Stimulated activated effector memory CD8-positive, alpha-beta T cell treated with anti-CD3 and anti-CD28 coated beads, Interleukin-12 subunit alpha, Interleukin-12 subunit beta, amount 100 ng/mL, for 72 hours (primary cell): ENCODE measurements around the gene INTS15.

Experiments
- ATAC-seq: fragments of 150-1000 bp; cut with Tn5 transposase; 2 replicates; pipeline ENCODE4 v1.10.0; 2021
- DNase-seq, 2 donors: peaks; one replicate each; pipeline ENCODE4 v3.0.0; 2021 to 2022; ENCODE audit warnings: low spot score in 2 of 2
- H3K27ac Mint-ChIP-seq: one replicate; pipeline ENCODE4 v1.8.0; 2022; ENCODE audit warnings: mild to moderate bottlenecking, mixed read lengths
- H3K36me3 Mint-ChIP-seq: one replicate; pipeline ENCODE4 v1.8.0; 2022; ENCODE audit warnings: mild to moderate bottlenecking, mixed read lengths
- H3K4me1 Mint-ChIP-seq: one replicate; pipeline ENCODE4 v1.8.0; 2022; ENCODE audit warnings: mixed read lengths
- H3K4me3 Mint-ChIP-seq: one replicate; pipeline ENCODE4 v1.8.0; 2022; ENCODE audit warnings: mild to moderate bottlenecking, mixed read lengths
- H3K9me3 Mint-ChIP-seq: one replicate; pipeline ENCODE4 v1.8.0; 2022; ENCODE audit warnings: mixed read lengths

Gene INTS15

GRCh38 chr7:6604458-6604857 lies 14.6 kb downstream of the INTS15 start:
- ATAC-seq (no peak), DNase-seq (no peak)
- H3K27ac Mint-ChIP-seq, result peak overlapping the region; percentile 54
- H3K36me3 Mint-ChIP-seq, result peaks cover 87% of the 10 kb centered on the region
- H3K9me3 Mint-ChIP-seq, result no peaks in the 10 kb centered on the region
- no peak overlapping the region for H3K4me3 Mint-ChIP-seq
- peaks cover 12% of the 10 kb centered on the region for H3K4me1 Mint-ChIP-seq

DNA sequence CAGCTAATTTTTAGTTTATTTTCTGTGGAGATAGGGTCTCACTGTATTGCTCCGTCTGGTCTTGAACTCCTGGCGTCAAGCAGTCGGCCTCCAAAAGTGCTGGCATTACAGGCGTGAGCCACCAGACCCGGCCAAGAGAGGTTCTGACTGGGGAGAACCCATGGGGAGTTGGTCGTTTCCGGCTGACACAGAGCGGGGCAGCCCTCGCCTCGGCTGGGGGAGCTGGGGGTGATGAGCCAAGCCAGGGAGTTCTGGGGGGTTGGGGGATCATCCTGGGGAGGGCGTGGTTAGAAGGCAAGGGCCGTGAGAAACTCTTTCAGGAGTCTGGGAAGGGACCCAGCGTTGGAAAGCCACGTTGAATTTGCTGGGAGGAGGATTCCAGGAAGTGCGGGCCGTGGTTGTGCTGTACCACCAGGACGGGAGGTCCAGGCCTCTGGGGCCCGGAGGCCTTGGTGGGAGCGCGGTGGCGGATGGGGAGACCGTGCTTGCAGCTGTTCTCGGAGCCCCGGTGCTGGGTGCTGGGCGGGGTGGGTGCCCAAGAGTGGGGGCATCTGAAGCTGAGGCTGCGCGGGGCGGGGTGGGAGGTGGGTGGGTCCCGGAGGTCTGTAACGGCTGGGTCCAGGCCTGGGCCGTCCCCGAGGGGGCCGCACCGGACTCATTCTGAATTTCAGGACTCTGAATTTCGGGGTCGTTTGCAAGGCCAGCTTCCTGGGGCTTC lies 17.2 kb downstream of the INTS15 start:
- H3K27ac Mint-ChIP-seq, result no peak overlapping the region
- H3K4me1 Mint-ChIP-seq, result peaks cover 12% of the 10 kb centered on the region
- no peaks in the 10 kb centered on the region for H3K9me3 Mint-ChIP-seq
- DNase-seq, result no peak
- H3K4me3 Mint-ChIP-seq, result no peak overlapping the region
- peaks cover 61% of the 10 kb centered on the region for H3K36me3 Mint-ChIP-seq
- ATAC-seq, result no peak

DNA sequence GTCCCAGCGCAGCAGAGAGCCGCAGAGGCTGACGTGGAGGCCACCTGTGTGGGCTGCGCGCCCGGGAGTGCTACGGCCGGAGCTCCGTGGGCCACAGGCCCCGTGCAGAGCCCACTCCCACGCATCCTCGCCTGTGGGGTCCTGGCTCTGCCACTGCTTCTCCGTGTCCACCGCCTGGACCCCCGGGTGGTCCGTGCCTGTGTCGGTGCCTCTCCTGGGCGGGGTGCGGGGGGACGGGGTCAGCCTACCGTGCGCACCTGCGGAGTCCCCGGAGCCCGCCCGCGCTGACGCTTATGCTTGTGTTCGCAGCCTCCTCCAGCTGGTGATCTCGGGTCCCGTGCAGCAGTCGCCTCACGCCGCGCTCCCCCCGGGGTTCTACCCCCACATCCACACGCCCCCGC lies 17.8 kb downstream of the INTS15 start:
- peaks cover 58% of the 10 kb centered on the region for H3K36me3 Mint-ChIP-seq
- no peak for ATAC-seq

GRCh38 chr7:6608081-6608480 lies 18.3 kb downstream of the INTS15 start:
- H3K27ac Mint-ChIP-seq, result no peak overlapping the region
- H3K36me3 Mint-ChIP-seq, result peaks cover 57% of the 10 kb centered on the region
- DNase-seq (no peak), ATAC-seq (no peak)
- no peak overlapping the region for H3K4me3 Mint-ChIP-seq
- peaks cover 6% of the 10 kb centered on the region for H3K4me1 Mint-ChIP-seq
- no peaks in the 10 kb centered on the region for H3K9me3 Mint-ChIP-seq

More for the DNA sequence above, 17.8 kb downstream of the INTS15 start:
- Mint-ChIP-seq H3K4me1 (peaks cover 6% of the 10 kb centered on the region), H3K27ac (no peak overlapping the region), H3K9me3 (no peaks in the 10 kb centered on the region), H3K4me3 (no peak overlapping the region)
- DNase-seq, result no peak

DNA sequence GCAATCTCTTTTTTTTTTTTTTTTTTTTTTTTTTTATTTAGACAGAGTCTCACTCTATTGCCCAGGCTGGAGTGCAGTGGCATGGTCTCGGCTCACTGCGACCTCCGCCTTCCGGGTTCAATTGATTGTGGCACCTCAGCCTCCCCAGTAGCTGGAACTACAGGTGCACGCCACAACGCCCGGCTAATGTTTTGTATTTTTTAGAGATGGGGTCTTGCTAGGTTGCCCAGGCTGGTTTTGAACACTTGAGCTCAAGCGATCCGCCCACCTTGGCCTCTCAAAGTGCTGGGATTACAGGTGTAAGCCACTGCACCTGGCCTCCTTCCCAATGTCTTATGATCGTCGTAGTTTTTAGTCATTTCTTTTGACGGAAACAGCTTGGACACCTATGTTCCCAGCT lies 19.0 kb downstream of the INTS15 start:
- DNase-seq (no peak), ATAC-seq (no peak)
- peaks cover 6% of the 10 kb centered on the region for H3K4me1 Mint-ChIP-seq
- H3K27ac Mint-ChIP-seq, result no peak overlapping the region
- H3K36me3 Mint-ChIP-seq, result peaks cover 50% of the 10 kb centered on the region
- H3K9me3 Mint-ChIP-seq, result no peaks in the 10 kb centered on the region
- no peak overlapping the region for H3K4me3 Mint-ChIP-seq

- H3K4me3 Mint-ChIP-seq, result no peak overlapping the region
- no peak for ATAC-seq
- peaks cover 18% of the 10 kb centered on the region for H3K36me3 Mint-ChIP-seq
- no peaks in the 10 kb centered on the region for H3K9me3 Mint-ChIP-seq
- no peak overlapping the region for H3K27ac Mint-ChIP-seq
- peaks cover 16% of the 10 kb centered on the region for H3K4me1 Mint-ChIP-seq
- no peak for DNase-seq
These were observed 23.0 kb downstream of the INTS15 start for GRCh38 chr7:6612819-6613218.

- no peak overlapping the region for H3K4me3 Mint-ChIP-seq
- no peak for ATAC-seq
These were observed 23.9 kb downstream of the INTS15 start for GRCh38 chr7:6613706-6614105.

GRCh38 chr7:6614953-6615722 lies 25.3 kb downstream of the INTS15 start, which contains the start of gene ZNF853:
Gene ZNF853 (plus strand): TSS chr7:6615610. CDS start chr7:6616175, 565 bp downstream.
- peak within 1 kb of the TSS; percentile 74 for H3K27ac Mint-ChIP-seq
- H3K4me1 Mint-ChIP-seq, result peaks cover 27% of the 10 kb centered on the region
- peak; percentile 52 for ATAC-seq
- H3K36me3 Mint-ChIP-seq, result peaks cover 5% of the 10 kb centered on the region
- DNase-seq, result no peak
- H3K4me3 Mint-ChIP-seq, result peak within 1 kb of the TSS; percentile 71
- H3K9me3 Mint-ChIP-seq, result no peaks in the 10 kb centered on the region

More at GRCh38 chr7:6613706-6614105, 23.9 kb downstream of the INTS15 start:
- no peaks in the 10 kb centered on the region for H3K9me3 Mint-ChIP-seq
- peaks cover 11% of the 10 kb centered on the region for H3K36me3 Mint-ChIP-seq
- no peak for DNase-seq
- H3K27ac Mint-ChIP-seq, result no peak overlapping the region
- peaks cover 18% of the 10 kb centered on the region for H3K4me1 Mint-ChIP-seq

DNA sequence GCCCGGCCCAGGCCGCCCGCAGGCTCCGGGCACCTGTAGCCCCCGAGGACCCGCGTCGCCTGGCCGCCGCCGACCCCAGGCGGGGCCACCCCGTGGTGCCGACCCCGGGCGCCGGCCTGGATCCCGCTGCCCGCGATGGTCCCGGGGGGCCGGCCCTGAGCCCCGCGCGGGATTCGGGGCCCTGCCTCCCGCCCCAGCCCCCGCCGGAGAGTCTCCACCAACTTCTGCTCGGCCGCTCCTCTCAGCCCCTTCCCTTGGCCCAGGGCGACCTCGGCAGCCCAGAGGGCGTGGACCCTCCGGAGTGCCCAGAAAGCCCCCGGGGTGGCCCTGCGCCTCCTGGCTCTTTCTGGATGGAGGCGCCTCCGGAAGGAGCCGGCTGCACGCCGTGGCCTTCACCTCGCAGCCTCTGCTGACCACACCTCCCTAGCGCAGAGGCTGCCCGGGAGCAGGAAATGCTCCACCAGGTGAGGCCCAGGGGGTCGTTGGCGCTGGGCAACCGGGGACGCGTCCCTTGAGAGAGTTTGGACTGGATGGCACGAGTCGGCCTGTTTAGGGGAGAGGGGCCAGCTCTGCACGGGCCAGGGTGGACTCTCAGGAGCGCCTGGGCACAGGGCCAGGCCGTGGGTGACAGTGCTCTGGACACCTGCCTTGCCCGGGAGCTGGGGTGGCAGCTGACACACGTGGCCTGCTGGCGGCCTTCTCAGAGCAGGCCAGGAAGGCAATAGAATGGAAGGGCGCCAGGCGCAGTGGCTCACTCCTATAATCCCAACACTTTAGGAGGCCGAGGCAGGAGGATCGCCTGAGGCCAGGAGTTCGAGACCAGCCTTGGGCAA lies 26.1 kb downstream of the INTS15 start:
- H3K4me1 Mint-ChIP-seq, result peaks cover 34% of the 10 kb centered on the region
- DNase-seq, result peak in 1 of 2 donors; percentile 12

DNA sequence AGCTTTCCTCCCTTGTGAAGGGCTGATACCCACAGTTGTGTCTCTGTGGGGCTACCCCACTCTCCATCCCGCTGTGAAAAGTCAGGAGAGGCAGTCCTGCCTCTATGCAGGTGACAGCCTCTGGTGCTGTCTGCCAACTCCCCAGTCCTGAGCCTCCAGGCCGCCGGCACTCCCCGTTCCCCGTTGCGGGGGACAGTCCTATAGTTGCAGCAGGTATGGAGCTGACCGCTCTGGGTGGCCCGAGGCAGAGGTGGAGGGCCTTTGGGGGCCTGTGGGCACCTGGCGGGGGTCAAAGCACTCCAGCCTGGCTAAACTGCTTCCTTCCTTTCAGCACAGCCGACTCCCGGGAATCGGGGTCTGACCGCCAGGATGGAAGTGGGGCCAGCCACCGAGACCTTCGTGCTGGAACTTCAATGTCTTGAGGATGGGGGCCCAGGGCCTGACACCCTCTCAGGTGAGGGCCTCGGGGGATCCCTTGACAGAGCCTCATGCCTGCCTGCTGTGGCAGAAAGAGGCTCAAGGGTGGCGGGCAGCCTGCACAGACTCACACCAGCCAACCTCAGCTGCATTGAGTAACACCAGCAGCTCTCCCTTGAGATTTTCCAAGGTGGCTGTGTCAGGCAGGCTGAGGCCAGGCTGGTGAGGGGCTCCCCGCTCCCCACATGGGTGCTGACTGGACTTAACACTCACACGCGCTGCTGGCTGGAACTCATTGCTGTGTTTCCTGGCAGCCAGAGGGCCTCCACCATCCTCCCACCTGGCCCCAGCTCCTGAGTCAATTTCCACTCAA lies 27.2 kb downstream of the INTS15 start:
- ATAC-seq (no peak), DNase-seq (no peak)
- H3K9me3 Mint-ChIP-seq, result no peaks in the 10 kb centered on the region
- peak overlapping the region; percentile 67 for H3K27ac Mint-ChIP-seq
- H3K36me3 Mint-ChIP-seq, result peaks cover 5% of the 10 kb centered on the region
- peaks cover 44% of the 10 kb centered on the region for H3K4me1 Mint-ChIP-seq
- peak overlapping the region; percentile 62 for H3K4me3 Mint-ChIP-seq

More for the DNA sequence above, 26.1 kb downstream of the INTS15 start:
- H3K4me3 Mint-ChIP-seq, result peak overlapping the region; percentile 62
- H3K9me3 Mint-ChIP-seq, result no peaks in the 10 kb centered on the region
- H3K27ac Mint-ChIP-seq, result peak overlapping the region; percentile 72
- ATAC-seq, result peak; percentile 48
- H3K36me3 Mint-ChIP-seq, result peaks cover 5% of the 10 kb centered on the region

- H3K27ac Mint-ChIP-seq, result no peak overlapping the region
- H3K9me3 Mint-ChIP-seq, result no peaks in the 10 kb centered on the region
- peaks cover 46% of the 10 kb centered on the region for H3K4me1 Mint-ChIP-seq
- H3K36me3 Mint-ChIP-seq, result no peaks in the 10 kb centered on the region
- H3K4me3 Mint-ChIP-seq, result no peak overlapping the region
- ATAC-seq (no peak), DNase-seq (no peak)
These were observed 28.8 kb downstream of the INTS15 start for GRCh38 chr7:6618621-6619020.

DNA sequence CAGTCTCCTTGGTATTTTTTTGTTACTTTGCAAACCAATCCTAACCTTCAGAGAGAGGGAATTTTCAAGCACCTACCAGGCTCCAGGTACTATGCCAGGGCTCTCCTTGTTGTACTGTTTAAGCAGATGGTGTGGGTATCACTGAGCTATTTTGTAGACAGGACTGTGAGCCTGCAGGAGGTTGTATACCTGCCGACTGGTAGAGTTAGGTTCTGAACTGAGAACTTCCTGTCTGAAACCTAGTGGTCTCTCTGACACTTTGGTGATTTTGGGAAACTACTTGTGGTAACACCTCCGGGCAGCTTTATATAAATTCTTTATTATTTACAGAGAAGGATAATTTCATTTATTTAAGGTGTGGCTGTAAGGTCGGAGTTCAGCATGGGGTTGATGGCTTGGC lies 30.1 kb downstream of the INTS15 start:
- H3K9me3 Mint-ChIP-seq, result no peaks in the 10 kb centered on the region
- peak; percentile 41 for ATAC-seq
- peaks cover 50% of the 10 kb centered on the region for H3K4me1 Mint-ChIP-seq
- DNase-seq, result no peak
- H3K36me3 Mint-ChIP-seq, result no peaks in the 10 kb centered on the region
- H3K4me3 Mint-ChIP-seq, result peak overlapping the region; percentile 47
- H3K27ac Mint-ChIP-seq, result no peak overlapping the region

GRCh38 chr7:6621195-6622133 lies 31.6 kb downstream of the INTS15 start:
- no peak overlapping the region for H3K27ac Mint-ChIP-seq
- no peak for ATAC-seq
- H3K36me3 Mint-ChIP-seq, result no peaks in the 10 kb centered on the region
- no peaks in the 10 kb centered on the region for H3K9me3 Mint-ChIP-seq
- H3K4me1 Mint-ChIP-seq, result peaks cover 45% of the 10 kb centered on the region
- no peak for DNase-seq
- H3K4me3 Mint-ChIP-seq, result peak overlapping the region; percentile 47
